HEK293T (cell line): ENCODE data around the gene RSF1.

Experiments
- CTCF ChIA-PET: fragments of 350-600 bp; formaldehyde crosslinking; extraction: SDS; loops from one replicate; lab custom pipeline; 2021; ENCODE audit warnings: antibody characterized with exemption, inconsistent platforms; lab: Yijun Ruan, JAX
- POLR2A ChIA-PET: fragments of 350-600 bp; formaldehyde crosslinking; extraction: SDS; loops from one replicate; lab custom pipeline; 2020; ENCODE audit warnings: antibody characterized with exemption, inconsistent platforms; lab: Yijun Ruan, JAX
- DNase-seq: peaks from one replicate; pipeline ENCODE4 v3.0.0; 2012; ENCODE audit warnings: mixed read lengths; ENCODE audit errors: extremely low spot score
- ARNT ChIP-seq: fragments of 450-650 bp; IDR thresholded peaks from 2 replicates; pipeline ENCODE4 v1.6.1; 2017; ENCODE audit warnings: mild to moderate bottlenecking
- BHLHE40 ChIP-seq: fragments of 450-650 bp; IDR thresholded peaks from 2 replicates; pipeline ENCODE4 v1.6.1; 2016; ENCODE audit warnings: mild to moderate bottlenecking, moderate library complexity, borderline replicate concordance
- CTBP1 ChIP-seq: fragments of 450-650 bp; IDR thresholded peaks from 2 replicates; pipeline ENCODE4 v1.6.1; 2016; ENCODE audit warnings: borderline replicate concordance
- ELF4 ChIP-seq: fragments of 450-650 bp; IDR thresholded peaks from 2 replicates; pipeline ENCODE4 v1.6.1; 2017; ENCODE audit warnings: antibody characterized with exemption
- FOXA1 ChIP-seq: fragments of 450-650 bp; IDR thresholded peaks from 2 replicates; pipeline ENCODE4 v1.6.1; 2016; ENCODE audit warnings: mild to moderate bottlenecking
- FOXK2 ChIP-seq: fragments of 450-650 bp; IDR thresholded peaks from 2 replicates; pipeline ENCODE4 v1.6.1; 2016; ENCODE audit warnings: mild to moderate bottlenecking
- FOXM1 ChIP-seq: fragments of 450-650 bp; IDR thresholded peaks from 2 replicates; pipeline ENCODE4 v1.6.1; 2017; ENCODE audit warnings: mild to moderate bottlenecking, borderline replicate concordance
- HDGF ChIP-seq: fragments of 450-650 bp; IDR thresholded peaks from 2 replicates; pipeline ENCODE4 v1.6.1; 2017; ENCODE audit warnings: antibody characterized with exemption, borderline replicate concordance
- L3MBTL2 ChIP-seq: fragments of 450-650 bp; conservative IDR thresholded peaks from 2 replicates; pipeline ENCODE4 v1.6.1; 2016; ENCODE audit warnings: mild to moderate bottlenecking
- LEF1 ChIP-seq: fragments of 450-650 bp; IDR thresholded peaks from 2 replicates; pipeline ENCODE4 v1.6.1; 2017; ENCODE audit warnings: mild to moderate bottlenecking, borderline replicate concordance
- NFRKB ChIP-seq: fragments of 450-650 bp; IDR thresholded peaks from 2 replicates; pipeline ENCODE4 v1.6.1; 2016; ENCODE audit warnings: mild to moderate bottlenecking, moderate library complexity
- SP1 ChIP-seq: fragments of 450-650 bp; IDR thresholded peaks from 2 replicates; pipeline ENCODE4 v1.6.1; 2017
- SUZ12 ChIP-seq: fragments of 450-650 bp; IDR thresholded peaks from 2 replicates; pipeline ENCODE4 v1.6.1; 2016; ENCODE audit warnings: mild to moderate bottlenecking
- TARDBP ChIP-seq: fragments of 450-650 bp; IDR thresholded peaks from 2 replicates; pipeline ENCODE4 v1.6.1; 2016
- ZNF384 ChIP-seq: fragments of 450-650 bp; IDR thresholded peaks from 2 replicates; pipeline ENCODE4 v1.6.1; 2016
- TF ChIP-seq, protein P1 (sequence below): fragments of 450-650 bp; IDR thresholded peaks from 2 replicates; pipeline ENCODE4 v1.6.1; 2016

Gene RSF1

DNA sequence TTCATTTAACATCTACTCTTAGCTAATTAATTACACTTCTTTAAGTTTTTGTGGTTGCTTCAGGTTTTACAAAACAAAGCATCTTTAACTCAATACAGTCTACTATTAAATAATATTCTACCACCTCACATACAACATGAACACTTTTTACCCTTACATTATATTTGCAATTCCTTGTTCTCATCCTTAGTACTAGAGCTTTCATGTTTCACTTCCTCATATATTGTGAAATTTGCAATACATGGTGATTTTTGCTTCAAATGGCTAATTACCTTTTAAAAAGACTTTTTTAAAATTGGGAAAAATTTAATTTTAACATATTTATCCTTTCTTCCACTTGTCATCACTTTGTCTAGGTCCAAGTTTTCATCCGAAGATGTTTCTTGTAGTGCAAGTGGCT lies 37.5 kb downstream of the RSF1 start:
- ChIA-PET POLR2A (no interaction called here), CTCF (no interaction called here)
- DNase-seq = no peak
- TF ChIP-seq L3MBTL2 = no peak
- no peak for TF ChIP-seq SP1
- TF ChIP-seq, protein P1, sequence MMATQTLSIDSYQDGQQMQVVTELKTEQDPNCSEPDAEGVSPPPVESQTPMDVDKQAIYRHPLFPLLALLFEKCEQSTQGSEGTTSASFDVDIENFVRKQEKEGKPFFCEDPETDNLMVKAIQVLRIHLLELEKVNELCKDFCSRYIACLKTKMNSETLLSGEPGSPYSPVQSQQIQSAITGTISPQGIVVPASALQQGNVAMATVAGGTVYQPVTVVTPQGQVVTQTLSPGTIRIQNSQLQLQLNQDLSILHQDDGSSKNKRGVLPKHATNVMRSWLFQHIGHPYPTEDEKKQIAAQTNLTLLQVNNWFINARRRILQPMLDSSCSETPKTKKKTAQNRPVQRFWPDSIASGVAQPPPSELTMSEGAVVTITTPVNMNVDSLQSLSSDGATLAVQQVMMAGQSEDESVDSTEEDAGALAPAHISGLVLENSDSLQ = no peak
- no peak for TF ChIP-seq CTBP1
- TF ChIP-seq ELF4 = no peak
- TF ChIP-seq FOXA1 = no peak
- no peak for TF ChIP-seq HDGF
- no peak for TF ChIP-seq FOXM1
- TF ChIP-seq TARDBP = no peak
- no peak for TF ChIP-seq ARNT
- no peak for TF ChIP-seq LEF1
- no peak for TF ChIP-seq BHLHE40
- no peak for TF ChIP-seq FOXK2
- TF ChIP-seq NFRKB = no peak
- TF ChIP-seq ZNF384 = no peak

DNA sequence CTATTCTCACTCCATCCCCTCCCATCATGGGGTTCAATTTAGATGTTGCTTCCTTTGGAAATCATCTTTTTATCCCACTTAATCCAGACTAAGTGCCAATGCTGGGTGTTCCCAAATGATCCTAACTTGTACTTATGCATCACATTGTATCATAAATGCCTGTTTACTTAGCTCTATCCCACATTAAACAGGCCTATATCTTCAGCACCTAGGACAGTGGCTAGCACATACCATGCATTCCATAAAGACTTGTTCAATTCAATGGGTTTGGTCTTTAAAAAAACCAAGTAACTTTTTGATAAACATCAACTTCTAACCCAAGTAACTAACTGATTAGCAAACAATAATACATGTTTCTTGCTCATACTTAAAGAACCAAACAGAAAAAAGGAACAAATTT lies 40.6 kb downstream of the RSF1 start:
- no peak for TF ChIP-seq L3MBTL2
- no peak for TF ChIP-seq NFRKB
- TF ChIP-seq, protein P1 = no peak
- TF ChIP-seq TARDBP = no peak
- no peak for TF ChIP-seq LEF1
- TF ChIP-seq FOXK2 = no peak
- TF ChIP-seq ARNT = no peak
- TF ChIP-seq HDGF = no peak
- no peak for TF ChIP-seq SUZ12
- no peak for TF ChIP-seq BHLHE40
- no peak for TF ChIP-seq FOXA1
- TF ChIP-seq SP1 = no peak
- TF ChIP-seq ZNF384 = no peak
- no peak for TF ChIP-seq CTBP1
- no peak for TF ChIP-seq FOXM1
- no peak for TF ChIP-seq ELF4
- no peak for DNase-seq
- CTCF ChIA-PET = no interaction called here
- POLR2A ChIA-PET = no interaction called here

DNA sequence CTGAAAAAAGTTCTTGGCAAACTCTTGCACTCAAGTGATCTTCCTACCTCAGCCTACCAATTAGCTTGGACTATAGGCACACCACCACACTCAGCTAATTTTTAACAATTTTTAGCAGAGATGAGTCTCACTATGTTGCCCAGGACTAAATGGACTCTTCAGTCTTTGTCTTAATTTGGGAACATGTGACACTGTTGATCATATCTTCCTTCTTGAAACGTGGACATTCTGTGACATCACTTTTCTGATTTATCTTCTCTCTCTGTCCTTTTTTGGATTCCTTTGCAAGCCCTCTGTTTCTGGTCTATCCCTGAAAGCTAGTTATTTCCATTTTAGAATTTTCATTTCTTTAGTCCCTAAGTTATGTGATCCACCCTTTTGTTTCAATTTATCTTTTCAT lies 42.0 kb downstream of the RSF1 start:
- TF ChIP-seq BHLHE40 = no peak
- no peak for TF ChIP-seq CTBP1
- no peak for TF ChIP-seq ELF4
- no peak for TF ChIP-seq NFRKB
- no peak for TF ChIP-seq FOXK2
- no peak for TF ChIP-seq LEF1
- TF ChIP-seq SP1 = no peak
- no peak for TF ChIP-seq SUZ12
- TF ChIP-seq TARDBP = no peak
- TF ChIP-seq, protein P1 = no peak
- no peak for TF ChIP-seq FOXA1
- TF ChIP-seq FOXM1 = no peak
- no peak for TF ChIP-seq HDGF
- TF ChIP-seq L3MBTL2 = no peak
- TF ChIP-seq ZNF384 = no peak
- TF ChIP-seq ARNT = no peak
- CTCF ChIA-PET = no interaction called here
- DNase-seq = no peak
- POLR2A ChIA-PET = no interaction called here

DNA sequence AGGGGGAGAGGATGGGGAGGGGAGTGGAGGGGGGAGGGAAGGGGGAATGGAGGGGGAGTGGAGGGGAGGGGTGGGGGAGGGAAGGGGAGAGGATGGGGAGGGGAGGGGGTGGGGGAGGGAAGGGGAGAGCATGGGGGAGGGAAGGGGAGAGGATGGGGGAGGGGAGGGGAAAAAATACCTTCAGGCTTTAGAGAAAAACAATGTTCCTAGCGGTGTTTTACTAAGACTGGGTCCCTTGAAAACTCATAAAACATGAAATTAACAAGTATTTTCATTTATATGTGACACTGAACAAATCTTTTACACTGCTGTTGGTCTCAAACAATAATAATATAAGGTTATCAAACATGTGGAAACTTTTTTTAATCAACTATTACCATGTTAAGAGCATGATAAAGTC lies 42.4 kb downstream of the RSF1 start:
- TF ChIP-seq TARDBP = no peak
- no peak for TF ChIP-seq SUZ12
- TF ChIP-seq SP1 = no peak
- TF ChIP-seq FOXK2 = no peak
- no peak for TF ChIP-seq LEF1
- no peak for TF ChIP-seq BHLHE40
- TF ChIP-seq CTBP1 = no peak
- TF ChIP-seq, protein P1 = no peak
- TF ChIP-seq FOXM1 = no peak
- ChIA-PET CTCF (no interaction called here), POLR2A (no interaction called here)
- no peak for DNase-seq

DNA sequence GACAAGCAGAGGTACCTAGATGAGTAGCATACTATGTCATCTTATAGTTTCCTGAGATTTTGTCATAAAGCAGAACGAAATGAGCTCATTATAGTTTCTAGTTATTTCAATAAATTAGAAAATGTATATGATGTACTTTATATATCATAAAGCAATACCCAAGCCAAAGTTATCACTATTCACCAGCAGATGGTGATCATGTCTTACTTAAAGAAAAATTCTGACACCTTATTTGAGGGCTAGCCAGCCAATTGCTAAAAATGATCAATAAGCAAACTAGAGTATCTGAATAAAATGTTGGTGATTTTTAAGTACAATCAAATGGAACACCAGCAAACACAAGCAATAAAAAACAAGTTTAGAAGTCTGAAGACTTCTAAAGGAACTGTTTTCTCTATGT lies 44.1 kb downstream of the RSF1 start:
- CTCF ChIA-PET = interaction anchor here (0.6 to 1.1 kb wide), 3 partner anchors 12 to 223 kb away, joined by 3 to 5 read pairs (median 3); no protein-coding TSS in a partner anchor
- TF ChIP-seq FOXK2 = no peak
- TF ChIP-seq NFRKB = no peak
- TF ChIP-seq, protein P1 = no peak
- TF ChIP-seq SUZ12 = no peak
- no peak for TF ChIP-seq ELF4
- no peak for TF ChIP-seq CTBP1
- no peak for TF ChIP-seq LEF1
- no peak for TF ChIP-seq L3MBTL2
- no peak for TF ChIP-seq FOXA1
- TF ChIP-seq ARNT = no peak
- POLR2A ChIA-PET = no interaction called here
- DNase-seq = peak; percentile 13
